BJ (cell line): ENCODE measurements around the gene GAB4. TPM values are rescaled to one million over a fixed set of nuclear protein-coding genes. Genes with fewer than 3 reads are reported as not detected.

Experiments used
- CTCF ChIA-PET: fragments of 350-600 bp; formaldehyde crosslinking; extraction: SDS; loops from one replicate; lab custom pipeline; 2021; ENCODE audit warnings: antibody characterized with exemption, inconsistent platforms; lab: Yijun Ruan, JAX
- POLR2A ChIA-PET: fragments of 300-600 bp; sonication (Branson Sonifier 250); formaldehyde crosslinking; extraction: SDS; loops from one replicate; lab custom pipeline; 2021; ENCODE audit warnings: antibody characterized with exemption; lab: Charles Lee
- DNase-seq: peaks from one replicate; pipeline ENCODE4 v3.0.0-alpha.2; 2011; ENCODE audit warnings: low read depth
- H3K27me3 ChIP-seq: 2 replicates; pipeline ENCODE4 v1.6.0; 2011; ENCODE audit warnings: low read length; ENCODE audit not compliant: control insufficient read depth, insufficient read depth
- H3K36me3 ChIP-seq: 2 replicates; pipeline ENCODE4 v1.5.1; 2011; ENCODE audit warnings: low read length; ENCODE audit not compliant: control insufficient read depth, insufficient read depth
- H3K4me3 ChIP-seq: 2 replicates; pipeline ENCODE4 v1.5.1; 2011; ENCODE audit warnings: low read depth, mild to moderate bottlenecking, control low read depth, low read length
- CTCF ChIP-seq: IDR thresholded peaks from 2 replicates; pipeline ENCODE4 v1.5.1; 2011; ENCODE audit warnings: low read depth, mild to moderate bottlenecking, control low read depth, inconsistent platforms, low read length, moderate library complexity; ENCODE audit not compliant: insufficient read depth
- polyA plus RNA-seq: library from polyadenylated mRNA; depleted of rRNA; stranded (reverse); fragments of >200 nt; gene quantifications from 2 replicates; pipeline ENCODE4 v1.2.3, GENCODE V29; 2011

GAB4 gene
- polyA plus RNA-seq, 1 experiment: not detected

- no peak for DNase-seq
- Histone ChIP-seq H3K27me3 (no peaks in the 10 kb centered on the region), H3K36me3 (no peaks in the 10 kb centered on the region), H3K4me3 (no peak overlapping the region)
- POLR2A ChIA-PET: no interaction called here
- CTCF ChIA-PET: no interaction called here
- no peak for TF ChIP-seq CTCF
Measured at GRCh38 chr22:16959345-16959930, 48.6 kb downstream of the GAB4 start.

- H3K4me3 ChIP-seq: no peak overlapping the region
- TF ChIP-seq CTCF: no peak
- CTCF ChIA-PET: no interaction called here
- H3K36me3 ChIP-seq: no peaks in the 10 kb centered on the region
- no peak for DNase-seq
- no peaks in the 10 kb centered on the region for H3K27me3 ChIP-seq
- POLR2A ChIA-PET: no interaction called here
Measured at GRCh38 chr22:16958475-16958874, 49.5 kb downstream of the GAB4 start.

GRCh38 chr22:16957781-16958180 is 50.2 kb downstream of the GAB4 start:
- no peak for TF ChIP-seq CTCF
- no peak for DNase-seq
- POLR2A ChIA-PET: no interaction called here

GRCh38 chr22:16956290-16956689 is 51.7 kb downstream of the GAB4 start:
- DNase-seq: no peak
- Histone ChIP-seq H3K27me3 (no peaks in the 10 kb centered on the region), H3K36me3 (no peaks in the 10 kb centered on the region), H3K4me3 (no peak overlapping the region)
- no peak for TF ChIP-seq CTCF
- CTCF ChIA-PET: no interaction called here
- POLR2A ChIA-PET: no interaction called here

More at GRCh38 chr22:16957781-16958180, 50.2 kb downstream of the GAB4 start:
- CTCF ChIA-PET: no interaction called here
- Histone ChIP-seq H3K36me3 (no peaks in the 10 kb centered on the region), H3K4me3 (no peak overlapping the region), H3K27me3 (no peaks in the 10 kb centered on the region)

GRCh38 chr22:16955678-16956210 is 52.3 kb downstream of the GAB4 start:
- no peak for TF ChIP-seq CTCF
- H3K27me3 ChIP-seq: no peaks in the 10 kb centered on the region
- ChIA-PET POLR2A (no interaction called here), CTCF (no interaction called here)
- DNase-seq: no peak
- no peaks in the 10 kb centered on the region for H3K36me3 ChIP-seq
- no peak overlapping the region for H3K4me3 ChIP-seq
